SK-N-SH treated with all-trans-retinoic acid at 6 μM for 48 hours (cell line): ENCODE measurements around the gene LSM10.

Experiments
- BACH2 ChIP-seq: fragments of 250-450 bp; sonication (Bioruptor Pico); IDR thresholded peaks from 2 replicates; pipeline ENCODE4 v1.9.0; 2021; ENCODE audit warnings: mild to moderate bottlenecking, borderline replicate concordance
- GLIS3 ChIP-seq: fragments of 250-450 bp; sonication (Bioruptor Pico); IDR thresholded peaks from 2 replicates; pipeline ENCODE4 v1.5.0; 2020; ENCODE audit warnings: mild to moderate bottlenecking, moderate library complexity
- RARB ChIP-seq: fragments of 250-450 bp; sonication (Bioruptor Pico); IDR thresholded peaks from 2 replicates; pipeline ENCODE4 v1.8.0; 2021; ENCODE audit warnings: mild to moderate bottlenecking, moderate library complexity
- ZC3H10 ChIP-seq: fragments of 250-450 bp; sonication (Bioruptor Pico); IDR thresholded peaks from 2 replicates; pipeline ENCODE4 v1.5.1; 2021; ENCODE audit warnings: mild to moderate bottlenecking, moderate library complexity
- ZFP3 ChIP-seq: fragments of 250-450 bp; sonication (Bioruptor Pico); IDR thresholded peaks from 2 replicates; pipeline ENCODE4 v1.5.0; 2020; ENCODE audit warnings: mild to moderate bottlenecking, moderate library complexity
- ZFP30 ChIP-seq: fragments of 450-650 bp; formaldehyde crosslinking; IDR thresholded peaks from 2 replicates; pipeline ENCODE4 v1.5.0; 2022; ENCODE audit warnings: mild to moderate bottlenecking, moderate library complexity
- ZNF565 ChIP-seq: fragments of 450-650 bp; formaldehyde crosslinking; conservative IDR thresholded peaks from 2 replicates; pipeline ENCODE4 v1.5.0; 2020; ENCODE audit warnings: low read depth, mild to moderate bottlenecking, moderate library complexity
- ZNF70 ChIP-seq: fragments of 450-650 bp; formaldehyde crosslinking; IDR thresholded peaks from 2 replicates; pipeline ENCODE4 v1.5.0; 2020; ENCODE audit warnings: mild to moderate bottlenecking, moderate library complexity
- TF ChIP-seq, protein P1 (sequence below): fragments of 250-450 bp; sonication (Bioruptor Pico); IDR thresholded peaks from 2 replicates; pipeline ENCODE4 v1.8.0; 2020; ENCODE audit warnings: mild to moderate bottlenecking, moderate library complexity, borderline replicate concordance
- TF ChIP-seq, protein P2 (sequence below): fragments of 250-450 bp; sonication (Bioruptor Pico); IDR thresholded peaks from 2 replicates; pipeline ENCODE4 v1.5.1; 2020; ENCODE audit warnings: low read depth, mild to moderate bottlenecking, moderate library complexity

DNA sequence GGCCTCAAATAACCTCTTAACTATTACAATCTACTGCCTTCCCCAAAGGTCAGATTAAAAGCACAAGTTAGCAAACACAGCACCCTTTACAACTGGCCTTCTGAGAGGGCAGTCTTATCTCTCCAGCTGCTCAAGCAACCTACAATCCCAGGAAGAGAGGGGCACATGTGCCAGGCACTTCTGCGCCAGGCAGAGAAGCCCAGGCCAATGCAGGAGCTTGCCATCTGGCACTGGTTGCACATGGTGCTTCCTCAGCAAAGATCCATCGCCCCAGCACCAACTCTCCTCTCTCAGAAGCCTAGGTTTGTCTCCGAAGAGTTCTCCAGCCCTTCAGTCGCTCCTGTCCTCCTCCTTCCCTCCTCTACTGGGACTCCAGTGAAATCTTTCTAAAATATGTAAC, 14.5 kb downstream of the LSM10 start:
- TF ChIP-seq, protein P1, sequence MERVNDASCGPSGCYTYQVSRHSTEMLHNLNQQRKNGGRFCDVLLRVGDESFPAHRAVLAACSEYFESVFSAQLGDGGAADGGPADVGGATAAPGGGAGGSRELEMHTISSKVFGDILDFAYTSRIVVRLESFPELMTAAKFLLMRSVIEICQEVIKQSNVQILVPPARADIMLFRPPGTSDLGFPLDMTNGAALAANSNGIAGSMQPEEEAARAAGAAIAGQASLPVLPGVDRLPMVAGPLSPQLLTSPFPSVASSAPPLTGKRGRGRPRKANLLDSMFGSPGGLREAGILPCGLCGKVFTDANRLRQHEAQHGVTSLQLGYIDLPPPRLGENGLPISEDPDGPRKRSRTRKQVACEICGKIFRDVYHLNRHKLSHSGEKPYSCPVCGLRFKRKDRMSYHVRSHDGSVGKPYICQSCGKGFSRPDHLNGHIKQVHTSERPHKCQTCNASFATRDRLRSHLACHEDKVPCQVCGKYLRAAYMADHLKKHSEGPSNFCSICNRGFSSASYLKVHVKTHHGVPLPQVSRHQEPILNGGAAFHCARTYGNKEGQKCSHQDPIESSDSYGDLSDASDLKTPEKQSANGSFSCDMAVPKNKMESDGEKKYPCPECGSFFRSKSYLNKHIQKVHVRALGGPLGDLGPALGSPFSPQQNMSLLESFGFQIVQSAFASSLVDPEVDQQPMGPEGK (CRISPR knock-in tag) = no peak
- TF ChIP-seq ZFP30 (CRISPR knock-in tag) (no peak), BACH2 (CRISPR knock-in tag) (no peak), ZFP3 (CRISPR knock-in tag) (no peak), RARB (CRISPR knock-in tag) (no peak), ZNF70 (CRISPR knock-in tag) (no peak), ZNF565 (CRISPR knock-in tag) (no peak), ZC3H10 (CRISPR knock-in tag) (no peak), GLIS3 (CRISPR knock-in tag) (no peak)
- TF ChIP-seq, protein P2, sequence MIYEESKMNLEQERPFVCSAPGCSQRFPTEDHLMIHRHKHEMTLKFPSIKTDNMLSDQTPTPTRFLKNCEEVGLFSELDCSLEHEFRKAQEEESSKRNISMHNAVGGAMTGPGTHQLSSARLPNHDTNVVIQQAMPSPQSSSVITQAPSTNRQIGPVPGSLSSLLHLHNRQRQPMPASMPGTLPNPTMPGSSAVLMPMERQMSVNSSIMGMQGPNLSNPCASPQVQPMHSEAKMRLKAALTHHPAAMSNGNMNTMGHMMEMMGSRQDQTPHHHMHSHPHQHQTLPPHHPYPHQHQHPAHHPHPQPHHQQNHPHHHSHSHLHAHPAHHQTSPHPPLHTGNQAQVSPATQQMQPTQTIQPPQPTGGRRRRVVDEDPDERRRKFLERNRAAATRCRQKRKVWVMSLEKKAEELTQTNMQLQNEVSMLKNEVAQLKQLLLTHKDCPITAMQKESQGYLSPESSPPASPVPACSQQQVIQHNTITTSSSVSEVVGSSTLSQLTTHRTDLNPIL = no peak
